ENCODE results near the gene CD6.

- TF ChIP-seq CTCF (IDR thresholded peaks at IDR 0.05; ENCODE audit: low read depth, low read length, poor library complexity, severe bottlenecking) (no peak), EZH2phosphoT487 (IDR thresholded peaks at IDR 0.05; ENCODE audit: borderline replicate concordance, low read length) (no peak)
Observed at GRCh38 chr11:61059260-61059752, 87.8 kb downstream of the CD6 start.
